IPS-18c (cell line): Measurements from ENCODE around the gene GGT7.
"Not testable (repeated sequence)": the region's sequence is repeated elsewhere in the genome, so short reads cannot be mapped to it uniquely, and the experiment has no call there.

Source experiments
- H3K4me3 ChIP-seq: 2 replicates; pipeline ENCODE4 v1.7.0; 2013; ENCODE audit warnings: low read depth, mild to moderate bottlenecking, low read length, moderate library complexity; ENCODE audit not compliant: insufficient read depth
- H3K9me3 ChIP-seq: one replicate; pipeline ENCODE4 v1.6.1; 2013; ENCODE audit warnings: mild to moderate bottlenecking, low read length, moderate library complexity; ENCODE audit not compliant: control insufficient read depth, insufficient read depth

GGT7 gene, protein sequence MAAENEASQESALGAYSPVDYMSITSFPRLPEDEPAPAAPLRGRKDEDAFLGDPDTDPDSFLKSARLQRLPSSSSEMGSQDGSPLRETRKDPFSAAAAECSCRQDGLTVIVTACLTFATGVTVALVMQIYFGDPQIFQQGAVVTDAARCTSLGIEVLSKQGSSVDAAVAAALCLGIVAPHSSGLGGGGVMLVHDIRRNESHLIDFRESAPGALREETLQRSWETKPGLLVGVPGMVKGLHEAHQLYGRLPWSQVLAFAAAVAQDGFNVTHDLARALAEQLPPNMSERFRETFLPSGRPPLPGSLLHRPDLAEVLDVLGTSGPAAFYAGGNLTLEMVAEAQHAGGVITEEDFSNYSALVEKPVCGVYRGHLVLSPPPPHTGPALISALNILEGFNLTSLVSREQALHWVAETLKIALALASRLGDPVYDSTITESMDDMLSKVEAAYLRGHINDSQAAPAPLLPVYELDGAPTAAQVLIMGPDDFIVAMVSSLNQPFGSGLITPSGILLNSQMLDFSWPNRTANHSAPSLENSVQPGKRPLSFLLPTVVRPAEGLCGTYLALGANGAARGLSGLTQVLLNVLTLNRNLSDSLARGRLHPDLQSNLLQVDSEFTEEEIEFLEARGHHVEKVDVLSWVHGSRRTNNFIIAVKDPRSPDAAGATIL

DNA sequence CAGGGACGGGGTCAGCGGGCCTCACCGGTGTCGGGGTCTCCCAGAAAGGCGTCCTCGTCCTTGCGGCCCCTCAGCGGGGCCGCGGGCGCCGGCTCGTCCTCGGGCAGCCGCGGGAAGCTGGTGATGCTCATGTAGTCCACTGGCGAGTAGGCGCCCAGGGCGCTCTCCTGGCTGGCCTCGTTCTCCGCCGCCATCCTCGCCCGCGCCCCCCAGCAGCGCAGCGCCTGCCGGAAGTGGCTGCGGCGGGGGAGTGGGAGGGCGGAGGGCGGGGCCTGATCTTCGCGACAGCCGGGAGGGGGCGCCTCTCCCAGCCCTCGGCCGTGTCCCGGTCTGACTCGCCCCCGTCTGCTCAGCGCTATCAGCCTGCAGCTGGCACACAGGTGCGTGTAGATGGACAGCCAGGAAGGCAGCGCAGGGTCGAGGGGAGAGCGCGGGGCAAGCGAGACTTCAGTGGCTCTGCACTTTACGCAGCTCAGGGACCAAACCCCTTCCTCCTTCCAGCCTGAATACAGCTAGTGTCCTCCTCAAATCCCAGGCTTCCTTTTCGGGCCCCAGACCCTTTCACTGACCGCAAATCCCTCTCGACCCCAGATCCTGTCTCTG lies at the start of gene GGT7:
Gene GGT7 (minus strand): TSS at position 235 of the 603 bp plus-strand sequence. CDS start 41 bp downstream, at position 194.
- H3K4me3 ChIP-seq: peak within 1 kb of the TSS; percentile 73
- no peaks in the 10 kb centered on the region for H3K9me3 ChIP-seq

DNA sequence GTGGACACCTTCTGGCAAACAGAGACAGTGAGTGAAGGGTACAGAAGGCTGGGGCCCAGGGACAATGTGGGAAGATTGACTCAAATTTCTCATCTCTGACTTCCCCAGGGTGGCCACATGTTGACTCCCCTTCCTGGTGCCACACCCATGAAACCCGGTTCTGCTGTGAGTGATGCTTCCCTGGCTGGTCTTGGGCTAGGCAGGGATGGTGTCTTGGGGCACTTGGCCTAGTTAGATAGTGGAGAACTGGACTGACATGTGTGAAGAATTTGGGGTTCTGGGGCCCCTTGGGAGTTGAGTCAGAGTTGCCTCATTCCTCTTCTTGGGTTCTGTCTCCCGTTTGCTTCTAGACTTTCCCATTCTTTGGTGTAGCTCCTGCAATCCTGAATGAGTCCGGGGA lies 48.8 kb upstream of the GGT7 start:
- H3K4me3 ChIP-seq: no peak overlapping the region
- H3K9me3 ChIP-seq: no peaks in the 10 kb centered on the region

DNA sequence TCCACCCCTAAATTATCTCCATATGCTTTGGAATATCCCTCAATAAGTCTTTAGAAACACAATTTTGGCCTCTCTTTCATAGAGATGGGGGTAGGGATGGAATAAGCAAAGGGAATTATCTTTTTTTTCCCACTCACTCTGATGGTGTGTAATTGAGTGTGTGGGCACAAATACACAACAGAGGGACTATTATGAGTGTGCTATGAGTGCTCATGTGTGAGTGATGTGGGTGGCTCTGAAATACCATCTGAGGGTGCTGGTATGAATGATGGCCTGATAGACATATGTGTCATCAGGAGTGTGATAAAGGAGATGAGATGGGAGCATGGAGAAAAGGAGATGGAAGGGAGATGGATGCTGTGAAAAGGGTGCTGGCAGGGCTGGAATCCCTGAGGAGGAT lies 47.4 kb upstream of the GGT7 start:
- no peaks in the 10 kb centered on the region for H3K9me3 ChIP-seq
- H3K4me3 ChIP-seq: no peak overlapping the region

DNA sequence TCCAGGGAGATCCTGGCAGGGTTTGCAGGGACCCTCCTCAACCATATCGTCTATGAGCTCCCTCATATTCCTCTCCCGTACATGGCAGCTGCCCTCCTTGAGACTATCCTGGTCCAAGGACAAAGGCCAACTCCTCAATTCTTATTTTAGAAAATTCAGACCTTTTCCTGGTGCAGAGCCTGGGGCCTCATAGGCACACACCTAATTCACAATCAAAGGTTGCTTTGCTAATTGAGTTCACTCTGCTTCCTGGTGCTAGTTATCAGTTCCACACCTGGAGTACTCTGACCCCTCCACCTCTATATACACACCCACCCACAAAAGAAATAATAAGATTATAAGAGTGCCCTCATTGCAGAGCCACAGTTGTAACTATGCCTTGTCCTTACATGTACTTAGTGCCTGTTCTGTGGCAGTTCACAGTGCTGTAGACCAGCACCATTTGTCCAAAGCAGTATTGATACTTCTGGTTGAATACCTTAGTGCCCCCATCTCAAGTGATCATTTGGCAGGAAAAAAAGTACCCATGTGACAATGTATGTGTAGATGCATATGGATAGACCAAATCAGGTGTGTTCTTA lies 44.2 kb upstream of the GGT7 start:
- Histone ChIP-seq H3K4me3 (no peak overlapping the region), H3K9me3 (no peaks in the 10 kb centered on the region)

DNA sequence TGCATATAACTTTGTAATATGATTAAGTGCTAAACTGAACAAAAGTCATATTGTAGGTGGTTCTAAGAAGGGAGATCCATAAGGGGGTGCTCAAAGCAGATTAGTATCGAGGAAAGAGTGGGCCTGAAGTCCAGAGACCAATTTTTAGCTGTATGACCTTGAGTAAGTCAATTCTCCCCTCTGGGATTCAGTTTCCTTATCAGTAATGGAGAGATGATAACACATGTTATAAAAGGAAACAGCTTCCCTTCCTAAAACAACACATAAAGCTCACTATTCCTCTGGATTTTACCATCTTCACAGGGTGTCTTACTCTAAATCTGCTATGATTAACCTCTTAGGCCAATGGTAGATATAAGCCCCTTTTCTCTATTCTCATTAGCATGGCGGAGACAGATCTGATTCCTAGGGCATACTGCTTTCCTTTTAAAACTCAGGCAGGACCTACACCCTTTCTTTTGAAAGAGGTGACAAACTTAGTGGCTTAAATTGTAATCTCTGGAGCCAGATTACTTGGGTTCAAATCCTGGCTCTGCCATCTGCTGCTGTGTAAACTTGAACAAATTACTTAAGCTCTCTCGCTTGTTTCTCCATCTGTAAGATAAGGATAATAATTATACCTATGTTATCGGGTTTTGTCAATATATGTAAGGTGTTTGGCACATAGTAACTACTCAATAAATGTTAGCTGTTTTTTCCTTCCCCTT lies 43.2 kb upstream of the GGT7 start:
- H3K9me3 ChIP-seq: no peaks in the 10 kb centered on the region
- no peak overlapping the region for H3K4me3 ChIP-seq

DNA sequence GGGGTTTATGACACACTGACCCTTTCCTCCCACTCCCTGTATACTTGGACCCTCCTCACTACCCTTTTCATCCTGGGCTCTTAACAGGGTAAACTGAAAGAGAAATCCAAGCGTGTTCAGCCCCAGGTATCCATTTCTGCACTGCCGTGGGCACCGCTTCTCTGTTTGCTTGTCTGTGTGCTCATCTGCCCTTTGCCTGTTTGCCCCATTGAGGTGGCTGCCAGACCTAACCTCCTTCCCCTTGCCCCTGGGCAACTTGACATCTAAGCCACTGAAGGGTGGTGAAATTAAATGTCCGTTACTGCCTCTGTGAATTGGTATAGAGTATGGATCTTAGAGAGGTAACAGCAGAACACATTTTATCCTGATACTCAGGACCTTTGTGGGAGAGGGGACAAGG lies 42.5 kb upstream of the GGT7 start:
- Histone ChIP-seq H3K9me3 (no peaks in the 10 kb centered on the region), H3K4me3 (no peak overlapping the region)

DNA sequence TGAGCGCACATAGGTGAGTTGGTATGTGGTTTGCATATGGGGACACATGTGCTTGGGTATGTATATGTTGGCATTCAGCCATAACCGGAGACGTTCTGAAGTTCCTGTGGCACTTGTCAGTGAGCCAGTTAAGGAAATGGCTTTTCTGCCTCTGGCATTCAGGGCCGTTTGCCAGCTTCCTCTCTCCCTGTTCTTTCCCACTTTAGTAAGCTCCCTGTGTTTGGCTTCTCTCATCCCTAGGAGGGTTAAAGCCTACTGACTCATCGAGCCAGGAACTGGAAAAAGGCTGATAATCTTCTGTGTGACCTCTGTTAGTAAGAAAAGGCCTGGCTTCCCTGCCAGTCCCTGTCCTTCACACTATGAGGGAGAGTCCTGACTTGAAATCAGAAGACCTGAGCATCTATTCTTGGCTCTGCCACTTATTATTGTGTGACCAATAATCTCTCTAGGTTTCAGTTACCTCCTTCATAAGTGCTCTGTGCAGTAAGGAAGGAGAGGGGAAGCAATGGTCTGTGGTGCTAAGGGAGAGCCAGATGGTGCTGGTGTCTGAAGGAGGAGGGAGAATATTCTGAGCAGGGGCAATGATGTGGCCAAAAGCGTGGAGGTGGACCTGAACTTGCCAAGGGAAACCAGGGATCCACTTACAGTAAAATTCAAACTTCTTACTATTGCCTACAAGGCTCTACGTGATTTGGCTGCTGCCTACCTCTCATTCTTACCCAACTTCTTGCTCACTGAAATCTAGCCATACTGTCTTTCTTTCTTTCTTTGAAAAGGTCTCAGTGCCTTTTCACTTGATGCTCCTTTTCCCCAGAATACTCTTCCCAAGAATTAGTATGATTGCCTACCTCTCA lies 35.2 kb upstream of the GGT7 start:
- Histone ChIP-seq H3K4me3 (no peak overlapping the region), H3K9me3 (no peaks in the 10 kb centered on the region)

DNA sequence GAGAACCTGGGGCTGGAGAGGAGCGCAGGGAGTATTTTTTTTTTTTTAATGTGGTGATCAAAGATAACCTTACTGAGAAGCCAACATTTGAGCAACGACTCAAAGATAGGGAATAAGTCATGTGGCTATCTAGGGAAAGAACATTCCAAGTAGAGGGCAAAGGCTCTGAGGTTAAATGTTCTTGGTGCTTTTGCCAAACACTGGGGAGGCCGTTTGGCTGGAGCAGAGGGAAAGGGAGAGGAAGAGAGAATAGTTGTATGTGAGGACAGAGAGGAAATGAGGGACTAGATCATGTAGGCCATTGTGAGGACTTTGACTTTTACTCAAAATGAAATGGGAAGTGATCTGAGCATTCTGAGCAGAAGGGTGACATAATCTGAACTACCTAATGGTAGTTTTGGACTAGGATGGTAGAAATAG lies 31.6 kb upstream of the GGT7 start:
- H3K9me3 ChIP-seq: no peaks in the 10 kb centered on the region
- H3K4me3 ChIP-seq: no peak overlapping the region

DNA sequence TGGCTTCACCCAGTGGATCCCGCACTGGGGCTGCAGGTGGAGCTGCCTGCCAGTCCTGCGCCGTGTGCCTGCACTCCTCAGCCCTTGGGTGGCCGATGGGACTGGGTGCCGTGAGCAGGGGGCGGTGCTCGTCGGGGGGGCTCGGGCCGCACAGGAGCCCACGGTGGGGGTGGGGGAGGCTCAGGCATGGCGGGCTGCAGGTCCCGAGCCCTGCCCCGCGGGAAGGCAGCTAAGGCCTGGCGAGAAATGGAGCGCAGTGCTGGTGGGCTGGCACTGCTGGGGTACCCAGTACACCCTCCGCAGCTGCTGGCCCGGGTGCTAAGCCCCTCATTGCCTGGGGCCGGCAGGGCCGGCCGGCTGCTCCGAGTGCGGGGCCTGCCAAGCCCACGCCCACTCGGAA lies 26.1 kb upstream of the GGT7 start:
- not testable (repeated sequence) for H3K4me3 ChIP-seq, H3K9me3 ChIP-seq

DNA sequence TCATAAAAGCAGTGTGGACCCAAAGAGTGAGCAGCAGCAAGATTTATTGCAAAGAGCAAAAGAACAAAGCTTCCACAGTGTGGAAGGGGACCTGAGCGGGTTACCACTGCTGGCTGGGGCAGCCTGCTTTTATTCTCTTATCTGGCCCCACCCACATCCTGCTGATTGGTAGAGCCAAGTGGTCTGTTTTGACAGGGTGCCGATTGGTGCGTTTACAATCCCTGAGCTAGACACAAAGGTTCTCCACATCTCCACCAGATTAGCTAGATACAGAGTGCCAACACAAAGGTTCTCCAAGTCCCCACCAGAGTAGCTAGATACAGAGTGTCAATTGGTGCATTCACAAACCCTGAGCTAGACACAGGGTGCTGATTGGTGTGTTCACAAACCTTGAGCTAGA lies 25.5 kb upstream of the GGT7 start:
- H3K4me3 ChIP-seq, H3K9me3 ChIP-seq: not testable (repeated sequence)

DNA sequence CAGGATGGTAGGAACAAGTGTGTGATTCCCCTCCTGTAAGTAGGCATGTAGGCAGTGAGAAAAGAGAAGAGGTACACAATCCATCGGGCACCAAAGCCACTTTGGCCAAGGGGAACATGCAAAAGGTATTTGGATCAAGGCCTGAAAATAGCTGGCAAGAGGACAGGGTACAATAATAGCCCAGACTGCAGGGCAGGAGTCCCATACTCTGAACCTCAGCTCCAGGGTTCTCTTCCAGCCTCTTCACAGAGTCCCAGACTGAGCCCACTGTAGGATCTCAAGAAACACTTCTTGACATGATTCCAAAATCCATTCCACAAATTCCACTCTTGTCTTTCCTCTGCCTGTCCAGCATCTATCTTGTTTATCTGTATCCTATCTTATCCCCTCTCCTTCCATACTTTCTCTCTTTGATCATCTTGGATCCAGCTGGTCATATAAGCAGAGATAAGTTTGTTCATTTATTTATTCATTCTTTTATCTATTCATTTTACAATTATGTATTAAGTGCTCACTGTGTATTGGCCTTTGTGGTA lies 23.5 kb upstream of the GGT7 start:
- Histone ChIP-seq H3K4me3 (no peak overlapping the region), H3K9me3 (no peaks in the 10 kb centered on the region)

DNA sequence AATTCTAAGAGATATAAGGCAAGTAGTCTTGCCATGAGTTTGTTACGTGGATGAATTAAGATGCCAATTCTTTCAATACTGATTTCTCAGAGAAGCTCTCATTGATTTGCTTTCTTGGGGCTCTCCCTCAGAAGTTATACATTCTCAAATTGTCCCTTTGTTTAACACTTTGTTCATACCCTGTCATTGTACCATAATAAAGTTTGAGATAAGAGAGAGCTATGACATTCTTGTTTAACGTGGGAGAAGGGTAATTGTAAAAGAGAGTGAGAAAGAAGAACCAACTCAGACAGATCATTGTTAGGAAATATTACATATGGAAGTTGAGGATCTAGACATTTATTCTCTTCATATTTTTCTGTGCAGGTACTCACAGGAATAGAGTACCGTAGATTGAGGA lies 22.8 kb upstream of the GGT7 start:
- Histone ChIP-seq H3K4me3 (no peak overlapping the region), H3K9me3 (no peaks in the 10 kb centered on the region)

DNA sequence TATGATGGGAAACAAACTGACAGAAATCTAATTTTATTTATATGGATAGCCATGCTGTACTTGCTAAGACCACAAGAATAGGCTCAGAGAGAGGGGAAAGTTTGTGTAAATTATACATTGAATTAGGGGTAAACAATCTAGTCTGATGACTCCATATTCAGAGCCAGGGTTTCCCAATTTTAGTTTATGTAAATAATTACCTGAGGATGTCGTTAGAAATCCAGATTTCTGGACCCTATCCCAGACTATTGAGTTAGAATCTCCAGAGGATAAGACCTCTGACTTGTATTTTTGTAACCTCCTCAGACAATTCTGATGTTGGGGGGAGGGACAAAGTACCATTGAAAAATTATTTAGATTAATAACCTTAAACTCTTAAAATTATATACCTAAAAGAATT lies 22.1 kb upstream of the GGT7 start:
- H3K4me3 ChIP-seq: no peak overlapping the region
- no peaks in the 10 kb centered on the region for H3K9me3 ChIP-seq

DNA sequence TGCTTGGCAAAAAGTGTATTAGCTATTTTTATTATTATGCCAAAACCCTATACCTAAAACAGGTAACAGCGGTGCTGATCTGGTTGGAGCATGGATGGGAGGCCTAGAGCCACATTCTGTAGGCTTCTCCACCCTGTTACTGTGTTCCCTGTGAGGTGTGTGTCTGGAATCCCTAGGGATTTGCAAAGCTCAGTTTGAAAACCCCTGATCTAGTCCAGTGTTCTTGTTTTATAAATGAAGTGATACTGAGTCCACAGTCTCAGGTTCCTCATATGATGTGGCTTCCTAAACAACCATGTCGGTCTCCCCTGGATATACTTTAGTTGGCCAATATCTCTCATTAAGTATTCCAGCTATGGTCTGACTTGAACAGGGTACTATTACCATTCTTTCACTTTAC lies 20.0 kb upstream of the GGT7 start:
- no peaks in the 10 kb centered on the region for H3K9me3 ChIP-seq
- no peak overlapping the region for H3K4me3 ChIP-seq

DNA sequence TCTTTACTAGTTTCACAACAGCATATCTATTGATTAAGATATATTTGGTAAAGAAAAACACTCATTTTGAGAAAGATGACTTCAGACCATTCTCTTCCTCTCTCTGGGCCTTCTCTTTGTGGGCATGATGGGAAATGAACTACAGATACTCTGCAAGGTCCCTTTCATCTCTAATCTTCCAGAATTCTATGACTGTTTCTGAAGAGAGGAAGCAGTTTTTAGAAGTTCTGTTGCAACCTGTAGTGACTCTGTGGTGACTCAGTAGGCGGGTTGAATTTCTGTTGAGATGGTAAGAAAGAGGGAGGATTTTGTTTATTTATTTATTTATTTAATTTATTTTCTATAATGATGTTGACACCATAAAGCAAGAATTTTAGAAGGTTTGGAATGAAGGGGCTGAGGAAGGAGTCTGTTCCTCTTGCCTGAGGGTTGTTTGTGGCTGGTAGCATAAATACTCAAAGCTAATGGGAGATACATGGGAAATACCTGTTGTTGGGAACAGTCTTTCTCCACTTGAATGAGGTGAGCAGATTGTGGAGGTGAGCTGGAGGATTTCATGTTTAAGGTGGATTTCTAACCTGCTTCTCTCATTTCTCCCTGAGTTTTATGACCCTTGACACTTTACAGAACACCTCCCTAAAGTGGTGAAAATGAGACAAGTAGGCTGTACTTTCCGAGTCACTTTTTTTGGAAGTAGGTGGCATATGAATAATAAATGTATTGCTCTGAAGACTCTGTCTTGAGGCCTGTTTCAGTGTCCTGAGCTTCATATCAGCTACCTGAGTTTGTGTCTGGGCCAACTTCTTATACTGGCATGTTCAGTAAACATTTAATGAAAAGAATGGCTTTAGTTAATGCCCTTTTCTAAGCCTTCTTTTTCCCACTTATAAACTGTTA lies 18.8 kb upstream of the GGT7 start:
- Histone ChIP-seq H3K9me3 (no peaks in the 10 kb centered on the region), H3K4me3 (no peak overlapping the region)

DNA sequence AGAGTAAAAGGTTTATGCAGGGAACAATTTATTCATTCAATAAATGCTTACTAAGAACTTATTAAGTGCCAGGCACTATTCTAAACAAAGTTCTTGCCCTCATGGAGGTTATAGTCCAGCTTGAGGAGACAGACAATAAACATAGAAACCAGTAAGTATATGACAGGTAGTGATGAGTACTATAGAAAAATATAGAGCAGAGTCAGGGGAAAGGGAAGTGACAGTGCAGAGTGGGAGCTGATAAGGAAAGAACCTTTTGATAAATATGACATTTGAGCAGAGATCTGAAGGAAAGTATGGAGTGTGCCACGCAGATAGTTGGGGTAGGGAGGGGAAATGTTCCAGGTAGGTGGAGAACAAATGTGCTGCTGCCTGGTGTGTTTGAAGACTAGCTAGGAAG lies 15.8 kb upstream of the GGT7 start:
- H3K4me3 ChIP-seq: no peak overlapping the region

More for the DNA sequence above, 15.8 kb upstream of the GGT7 start:
- no peaks in the 10 kb centered on the region for H3K9me3 ChIP-seq
